Measurements from ENCODE around the gene ZNF805.
"Not testable (repeated sequence)": the region's sequence is repeated elsewhere in the genome, so short reads cannot be mapped to it uniquely, and the experiment has no call there.

ZNF805 gene

DNA sequence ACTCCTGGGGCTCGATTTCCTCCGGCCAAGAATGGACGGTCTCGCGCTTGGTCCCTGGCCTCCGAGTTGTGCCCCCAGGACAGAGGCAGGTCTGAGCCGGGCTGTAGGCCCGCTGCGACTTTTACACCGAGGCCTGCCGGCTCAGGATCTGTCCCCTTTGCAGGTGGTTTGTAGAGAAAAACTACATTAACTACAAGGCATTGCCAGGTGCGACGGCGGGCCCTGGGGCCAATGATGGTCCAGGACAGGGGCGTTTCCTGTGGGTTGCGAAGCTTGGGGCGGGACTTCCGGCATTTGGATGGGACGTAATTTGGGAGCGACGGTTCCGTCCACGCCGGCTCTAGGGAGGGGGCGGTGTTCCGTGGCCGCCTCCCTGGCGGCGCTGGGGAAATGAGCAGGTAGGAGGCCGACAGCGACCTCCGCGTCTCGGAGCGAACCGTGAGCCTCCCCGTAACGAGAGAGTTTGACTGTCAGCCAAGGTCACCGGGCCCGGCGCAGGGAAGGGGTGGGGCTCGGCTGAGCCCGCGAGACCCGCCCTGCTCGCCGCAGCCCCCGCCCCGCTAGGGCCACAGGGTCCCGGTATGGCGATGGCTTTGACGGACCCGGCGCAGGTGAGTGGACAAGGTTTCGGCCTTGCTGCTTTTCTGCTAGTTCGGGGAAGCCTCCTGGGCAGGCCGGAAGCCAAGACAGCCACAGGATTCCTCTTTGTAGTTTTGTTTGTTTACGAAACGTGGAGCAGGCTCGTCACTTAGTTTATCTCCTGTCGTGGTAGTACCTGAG, at the start of gene ZNF805:
TSS of gene ZNF805 (plus strand) at position 322 of the 780 bp plus-strand sequence. CDS start at position 582, 260 bp downstream.
- DNase-seq = peak; percentile 97

DNA sequence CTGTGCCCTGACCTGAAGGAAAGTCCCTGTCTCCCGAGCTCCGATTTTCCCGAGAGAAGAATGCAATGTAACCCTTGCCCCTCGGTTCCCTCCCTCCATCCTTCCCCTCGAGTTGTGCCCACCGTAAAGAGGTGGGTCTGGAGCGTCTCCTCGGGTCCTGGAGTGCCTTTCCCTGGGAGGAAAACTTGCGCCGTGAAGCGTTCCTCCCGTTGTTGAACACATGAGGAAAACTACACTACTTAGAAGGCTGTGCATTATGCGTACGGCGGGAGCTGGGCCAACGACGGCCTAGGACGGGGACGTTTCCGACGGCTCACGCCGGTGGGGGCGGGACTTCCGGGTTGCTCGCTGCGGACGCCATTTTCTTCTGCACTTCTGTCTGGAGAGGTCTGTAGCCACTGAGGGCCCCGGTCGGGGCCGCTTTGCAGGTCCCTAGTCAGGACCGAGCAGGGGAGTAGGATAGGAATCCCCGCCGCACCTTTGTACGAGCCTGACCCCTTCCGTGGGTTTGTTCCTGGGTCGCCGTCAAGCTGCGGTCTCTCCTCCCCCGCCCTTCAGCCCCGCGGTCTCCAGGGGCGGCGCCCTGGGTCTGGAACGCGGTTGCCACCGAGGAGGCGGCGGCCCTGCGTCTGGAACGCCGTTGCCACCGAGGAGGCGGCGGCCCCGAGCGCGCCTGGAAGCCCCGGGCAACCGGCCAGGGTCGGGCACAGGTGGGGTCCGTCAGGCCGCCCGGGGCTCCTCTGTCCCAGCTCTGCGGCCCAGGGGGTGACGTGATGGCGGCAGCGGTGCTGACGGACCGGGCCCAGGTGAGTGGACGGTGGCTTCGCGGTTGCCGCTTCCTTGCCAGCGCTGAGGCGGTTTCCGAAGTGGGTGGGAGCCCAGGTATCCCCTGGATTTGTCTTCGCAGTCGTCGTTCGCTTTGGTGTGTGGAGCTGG, 49.0 kb upstream of the ZNF805 start, which contains the start of gene ZNF264:
TSS of gene ZNF264 (plus strand) at position 360 of the 936 bp plus-strand sequence. CDS start at position 774, 414 bp downstream.
- DNase-seq = peak; percentile 91

DNA sequence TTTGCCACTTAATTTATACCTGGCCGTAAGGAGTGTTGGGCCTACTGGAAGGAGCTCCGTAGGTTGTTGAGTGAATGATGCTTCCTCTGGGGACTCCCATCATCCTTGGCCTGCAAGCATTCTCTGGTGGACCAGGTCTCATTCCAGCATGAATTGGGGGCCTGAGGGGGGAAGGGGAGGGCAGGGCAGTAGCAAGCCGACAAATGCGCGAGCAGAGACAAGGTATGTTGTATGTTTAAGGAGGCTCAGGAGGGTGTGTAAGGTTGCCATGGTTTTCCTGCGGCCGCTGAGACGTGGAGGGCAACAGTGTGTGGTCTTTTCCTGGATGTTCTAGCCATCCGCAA, 48.4 kb upstream of the ZNF805 start:
- DNase-seq = no peak

DNA sequence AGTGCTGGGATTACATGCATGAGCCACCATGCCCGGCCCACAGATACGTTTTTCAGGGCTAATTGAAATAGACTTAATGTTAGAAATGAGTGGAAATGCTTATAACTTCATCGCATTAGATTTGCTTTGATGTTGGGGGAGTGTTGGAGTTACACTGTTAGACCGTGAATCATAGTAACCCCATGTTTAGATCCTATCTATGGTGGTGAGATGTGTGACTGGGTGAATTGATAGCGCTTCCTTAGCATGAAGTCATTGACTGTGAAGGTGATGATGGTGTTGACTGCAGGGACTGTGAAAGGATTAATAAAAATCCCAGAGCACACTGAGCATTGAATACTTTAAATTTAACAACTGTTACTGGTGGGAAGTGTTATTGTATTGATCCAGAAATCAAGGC, 47.4 kb upstream of the ZNF805 start:
- DNase-seq = no peak

GRCh38 chr19:57197874-57198273, 42.6 kb upstream of the ZNF805 start:
- DNase-seq = not testable (repeated sequence)

DNA sequence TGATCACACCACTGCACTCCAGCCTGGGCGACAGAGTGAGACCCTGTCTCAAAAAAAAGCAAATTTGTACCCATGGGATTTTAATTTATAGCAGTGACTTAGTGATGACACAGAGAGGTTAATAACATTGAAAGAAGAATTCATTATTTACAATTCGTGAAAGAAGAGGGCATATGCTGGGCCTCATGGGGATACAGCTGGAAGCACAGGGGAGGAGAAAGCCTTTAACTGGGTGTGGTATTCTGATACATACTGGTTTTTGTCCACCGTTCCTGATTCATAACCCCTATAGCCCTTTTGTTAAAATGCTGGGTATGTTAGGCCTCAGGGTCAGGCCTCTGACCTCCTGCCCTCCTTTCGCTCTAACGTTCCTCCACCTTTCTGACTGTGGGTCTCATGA, 38.3 kb upstream of the ZNF805 start:
- DNase-seq = no peak

GRCh38 chr19:57210381-57210780, 30.1 kb upstream of the ZNF805 start:
- no peak for DNase-seq

GRCh38 chr19:57212109-57212508, 28.3 kb upstream of the ZNF805 start:
- peak; percentile 4 for DNase-seq

- no peak for DNase-seq
Observed at GRCh38 chr19:57227502-57227901, 12.9 kb upstream of the ZNF805 start.

DNA sequence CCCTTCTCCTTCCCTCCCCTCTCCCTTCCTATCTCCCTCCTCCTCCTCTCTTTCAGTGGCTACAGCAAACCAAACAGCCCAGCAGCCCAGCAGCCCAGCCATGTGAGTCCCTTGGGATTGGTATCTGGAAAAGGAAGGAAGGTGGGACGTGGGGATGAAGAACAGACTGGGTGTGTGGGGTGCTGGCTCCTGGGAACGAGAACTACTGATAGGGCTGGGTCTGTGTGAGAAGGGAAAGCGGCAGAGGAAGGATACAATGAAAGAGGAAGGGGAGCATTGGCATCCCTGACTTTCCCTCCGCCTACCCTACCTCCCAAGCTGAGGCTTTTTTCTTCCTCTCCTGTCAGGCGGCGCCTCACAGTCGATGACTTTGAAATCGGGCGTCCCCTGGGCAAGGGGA, 8.7 kb upstream of the ZNF805 start:
- no peak for DNase-seq

GRCh38 chr19:57233207-57233606, 7.2 kb upstream of the ZNF805 start:
- no peak for DNase-seq

GRCh38 chr19:57239982-57240310, 486 bp upstream of the ZNF805 start:
- DNase-seq = no peak

DNA sequence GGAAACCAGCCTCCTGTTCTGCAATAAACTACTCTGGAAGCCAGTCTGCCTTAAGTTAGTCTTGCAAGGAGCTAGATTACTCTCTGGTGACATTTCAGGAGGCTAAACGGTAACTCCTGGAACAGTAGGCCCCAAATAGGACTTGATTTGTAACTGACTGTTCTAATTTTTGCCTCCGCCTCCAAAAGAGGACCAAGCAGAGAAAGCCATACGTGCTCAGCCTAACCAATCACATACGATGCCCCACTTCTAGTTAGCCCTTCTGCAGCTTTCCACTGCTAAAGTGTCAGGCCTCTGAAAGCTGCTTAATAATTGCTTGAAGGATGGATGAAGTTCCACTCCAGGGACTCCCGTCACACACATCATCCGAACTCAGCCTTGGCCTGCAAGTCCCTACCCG, 744 bp downstream of the ZNF805 start:
- no peak for DNase-seq

DNA sequence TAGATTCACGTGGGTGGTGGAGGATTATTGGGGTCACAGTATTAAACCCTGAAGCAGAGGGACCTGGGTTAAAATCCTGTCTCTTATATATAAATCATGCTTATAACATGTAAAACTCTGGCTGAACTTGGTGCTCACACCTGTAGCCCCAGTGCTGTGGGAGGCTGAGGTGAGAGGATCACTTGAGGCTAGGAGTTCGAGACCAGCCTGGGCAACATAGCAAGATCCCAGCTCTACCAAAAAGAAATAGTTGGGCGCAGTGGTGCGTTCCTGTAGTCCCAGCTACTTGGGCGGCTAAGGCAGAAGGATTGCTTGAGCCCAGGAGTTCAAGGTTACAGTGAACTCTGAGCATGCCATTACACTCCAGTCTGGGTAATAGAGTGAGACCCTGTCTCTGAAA, 2.4 kb downstream of the ZNF805 start:
- no peak for DNase-seq

DNA sequence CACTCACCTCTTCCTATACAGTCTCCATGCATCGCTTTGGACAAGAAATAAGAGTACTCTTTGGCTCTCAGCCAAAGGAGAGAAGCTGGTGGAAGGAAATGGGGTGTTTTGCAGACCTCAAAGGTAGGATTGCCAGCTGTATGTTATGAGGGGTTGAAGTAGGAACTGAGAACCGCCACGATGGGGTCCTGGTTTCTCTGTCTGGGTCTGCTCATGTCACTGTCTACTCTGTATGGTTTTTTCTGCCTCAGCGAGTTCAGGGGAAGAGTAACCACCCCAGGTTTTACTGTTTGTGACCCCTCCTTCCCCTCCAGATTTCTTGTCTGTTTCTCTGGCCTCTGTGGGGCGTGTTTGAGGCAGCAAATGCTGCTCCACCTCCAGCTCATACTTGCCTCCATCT, 4.1 kb downstream of the ZNF805 start:
- DNase-seq = no peak

DNA sequence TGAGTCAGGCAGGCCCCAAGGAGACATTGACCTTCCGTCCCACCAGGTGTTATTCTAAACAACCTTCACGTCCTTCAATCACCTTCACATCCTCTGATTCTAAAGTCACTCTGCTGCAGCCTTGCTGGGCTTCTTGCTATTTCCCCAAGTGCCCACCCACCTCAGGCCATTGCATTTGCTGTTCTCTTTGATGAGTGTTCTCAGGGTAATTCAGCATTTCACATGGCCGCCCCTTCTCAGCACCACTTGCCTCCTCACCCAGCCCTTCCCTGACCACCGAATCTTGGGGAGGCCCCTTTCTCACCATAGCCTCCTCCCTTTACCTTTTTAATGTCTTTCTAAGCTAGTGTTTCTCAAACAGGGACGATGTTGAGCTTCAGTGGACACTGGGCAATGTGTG, 4.6 kb downstream of the ZNF805 start:
- DNase-seq = no peak

DNA sequence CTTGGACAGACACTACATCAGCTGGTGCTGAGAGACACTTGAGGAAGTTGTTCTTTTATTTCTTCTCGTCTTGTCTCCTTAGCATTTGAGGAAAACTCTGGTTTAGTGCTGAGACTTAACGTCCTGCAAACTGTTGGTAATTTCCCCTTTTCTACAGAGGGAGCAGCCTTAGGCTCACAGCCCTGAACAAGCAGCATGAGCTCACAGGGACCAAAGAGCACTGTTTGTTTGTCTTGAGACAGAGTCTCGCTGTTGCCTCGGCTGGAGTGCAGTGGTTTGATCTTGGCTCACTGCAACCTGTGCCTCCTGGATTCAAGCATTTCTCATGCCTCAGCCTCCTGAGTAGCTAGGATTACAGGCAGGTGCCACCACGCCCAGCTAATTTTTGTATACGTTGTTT, 5.5 kb downstream of the ZNF805 start:
- DNase-seq = no peak

GRCh38 chr19:57248646-57249045, 8.2 kb downstream of the ZNF805 start:
- DNase-seq = no peak

DNA sequence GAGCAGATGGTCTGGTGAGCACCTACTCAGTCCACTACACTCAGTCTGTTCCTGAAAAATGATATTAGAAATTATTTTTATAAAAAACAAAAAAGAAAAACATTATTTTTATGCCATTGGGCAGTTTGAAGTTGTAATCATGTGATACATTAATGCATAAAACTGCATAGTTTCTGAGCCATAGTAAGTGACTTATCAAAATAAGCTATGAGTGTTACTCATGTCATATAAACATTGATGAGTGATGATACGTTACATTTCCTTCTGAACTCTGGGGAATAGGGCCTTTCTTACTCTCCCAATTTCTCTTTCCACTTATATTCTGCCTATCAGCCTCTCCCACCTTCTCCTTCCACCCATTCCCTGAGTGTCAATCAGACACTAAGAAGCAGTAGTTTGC, 8.9 kb downstream of the ZNF805 start:
- DNase-seq = no peak

DNA sequence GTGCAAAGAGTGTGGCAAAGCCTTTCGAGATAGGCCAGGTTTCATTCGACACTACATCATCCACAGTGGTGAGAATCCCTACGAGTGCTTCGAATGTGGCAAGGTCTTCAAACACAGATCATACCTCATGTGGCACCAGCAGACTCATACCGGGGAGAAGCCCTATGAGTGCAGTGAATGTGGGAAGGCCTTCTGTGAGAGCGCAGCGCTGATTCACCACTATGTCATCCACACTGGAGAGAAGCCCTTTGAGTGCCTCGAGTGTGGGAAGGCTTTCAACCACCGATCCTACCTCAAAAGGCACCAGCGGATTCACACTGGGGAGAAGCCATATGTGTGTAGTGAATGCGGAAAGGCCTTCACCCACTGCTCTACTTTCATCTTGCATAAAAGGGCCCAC, 13.3 kb downstream of the ZNF805 start:
- DNase-seq = peak; percentile 13

- DNase-seq = no peak
Observed at GRCh38 chr19:57262044-57262443, 21.6 kb downstream of the ZNF805 start.

DNA sequence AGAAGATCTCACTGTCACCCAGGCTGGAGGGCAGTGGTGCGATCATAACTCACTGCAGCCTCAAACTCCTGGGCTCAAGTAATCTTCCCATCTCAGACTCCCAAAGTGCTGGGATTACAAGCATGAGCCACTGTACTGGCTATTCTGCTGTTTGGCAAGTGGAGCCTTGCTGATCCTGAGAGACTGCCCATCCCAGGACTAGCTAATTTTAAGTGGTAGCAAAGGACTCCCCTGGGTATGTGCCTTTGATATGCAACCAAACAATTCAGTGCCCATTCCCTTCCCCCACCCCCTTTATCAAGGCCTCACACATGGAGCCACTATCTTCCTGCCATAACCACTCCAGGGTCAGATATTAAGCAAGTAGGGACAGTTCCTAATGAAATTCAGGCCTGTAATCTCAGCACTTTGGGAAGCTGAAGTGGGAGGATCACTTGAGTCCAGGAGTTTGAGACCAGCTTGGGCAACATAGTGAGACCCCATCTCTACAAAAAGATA, 22.9 kb downstream of the ZNF805 start:
- no peak for DNase-seq

DNA sequence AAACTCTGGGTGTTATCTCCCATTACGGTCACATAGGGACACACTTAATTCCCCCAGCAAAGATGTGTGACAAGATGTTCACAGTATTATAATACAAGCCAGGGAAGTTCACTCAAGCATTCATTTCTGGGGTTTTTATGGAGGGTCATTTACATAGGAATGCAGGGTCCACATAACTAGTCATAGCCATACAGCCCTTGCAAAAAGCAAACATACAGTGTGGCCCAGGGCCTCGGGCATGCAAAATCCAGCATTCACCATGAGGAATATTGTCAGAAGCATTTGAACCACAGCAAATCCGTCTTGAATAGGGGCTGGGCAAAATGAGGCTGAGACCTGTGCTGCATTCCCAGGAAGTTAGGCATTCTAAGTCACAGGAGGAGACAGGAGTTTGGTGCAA, 26.9 kb downstream of the ZNF805 start:
- DNase-seq = no peak
